ENCODE results near the gene ODC1.

DNA sequence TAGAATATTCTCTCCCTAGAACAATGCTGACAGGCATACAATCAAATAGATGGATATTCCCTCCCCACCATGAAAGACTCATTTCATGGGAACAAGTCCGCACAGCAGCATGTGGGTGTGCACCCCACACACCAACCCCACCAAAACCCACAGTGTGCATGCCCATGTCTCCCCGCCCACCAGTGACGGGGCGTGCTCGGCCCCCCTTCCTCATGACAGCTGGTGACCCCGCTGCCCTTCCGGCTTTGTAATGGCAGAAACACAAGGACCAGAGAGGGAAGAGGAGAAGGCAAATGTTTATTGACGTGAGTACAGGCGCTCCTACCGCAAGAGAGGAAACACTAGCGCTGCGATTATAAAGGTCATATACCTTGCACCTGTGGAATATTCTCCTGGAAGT, 30.8 kb upstream of the ODC1 start:
- TF ChIP-seq CTCF (conservative IDR thresholded peaks at IDR 0.05), result no peak
- no peak for TF ChIP-seq ZFX (IDR thresholded peaks at IDR 0.05)

All from C4-2B (cell line).